Ishikawa (cell line): ENCODE results near the gene C20orf173.

Experiments used
- MAX ChIP-seq: IDR thresholded peaks from 2 replicates; pipeline ENCODE4 v1.6.1; 2012
- RAD21 ChIP-seq: IDR thresholded peaks from 2 replicates; pipeline ENCODE4 v1.6.1; 2012; ENCODE audit warnings: low read depth
- TAF1 ChIP-seq: IDR thresholded peaks from 2 replicates; pipeline ENCODE4 v1.6.1; 2012; ENCODE audit warnings: low read depth, mild to moderate bottlenecking
- TF ChIP-seq, protein P1 (sequence below): IDR thresholded peaks from 2 replicates; pipeline ENCODE4 v1.6.1; 2012
- TF ChIP-seq, protein P2 (sequence below): IDR thresholded peaks from 2 replicates; pipeline ENCODE4 v1.6.1; 2012; ENCODE audit warnings: low read depth, mild to moderate bottlenecking

DNA sequence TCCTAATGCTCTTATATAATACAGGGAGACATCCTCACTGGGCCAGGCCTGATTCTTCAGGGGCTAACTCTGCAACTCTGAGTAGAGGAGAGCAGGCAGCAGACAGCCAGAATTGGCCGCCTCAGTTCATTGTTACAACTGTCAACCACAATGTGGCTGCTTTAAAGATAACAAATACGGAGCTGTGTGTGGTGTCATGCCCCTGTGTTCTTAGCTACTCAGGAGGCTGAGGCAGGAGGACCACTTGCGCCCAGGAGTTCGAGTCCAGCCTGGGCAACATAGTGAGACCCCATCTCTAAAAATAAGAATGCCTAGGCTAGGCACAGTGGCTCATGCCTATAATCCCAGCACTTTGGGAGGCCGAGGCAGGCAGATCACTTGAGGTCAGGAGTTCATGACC is 39.7 kb downstream of the C20orf173 start:
- TF ChIP-seq, protein P1, sequence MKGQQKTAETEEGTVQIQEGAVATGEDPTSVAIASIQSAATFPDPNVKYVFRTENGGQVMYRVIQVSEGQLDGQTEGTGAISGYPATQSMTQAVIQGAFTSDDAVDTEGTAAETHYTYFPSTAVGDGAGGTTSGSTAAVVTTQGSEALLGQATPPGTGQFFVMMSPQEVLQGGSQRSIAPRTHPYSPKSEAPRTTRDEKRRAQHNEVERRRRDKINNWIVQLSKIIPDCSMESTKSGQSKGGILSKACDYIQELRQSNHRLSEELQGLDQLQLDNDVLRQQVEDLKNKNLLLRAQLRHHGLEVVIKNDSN, result no peak
- TF ChIP-seq, protein P2, sequence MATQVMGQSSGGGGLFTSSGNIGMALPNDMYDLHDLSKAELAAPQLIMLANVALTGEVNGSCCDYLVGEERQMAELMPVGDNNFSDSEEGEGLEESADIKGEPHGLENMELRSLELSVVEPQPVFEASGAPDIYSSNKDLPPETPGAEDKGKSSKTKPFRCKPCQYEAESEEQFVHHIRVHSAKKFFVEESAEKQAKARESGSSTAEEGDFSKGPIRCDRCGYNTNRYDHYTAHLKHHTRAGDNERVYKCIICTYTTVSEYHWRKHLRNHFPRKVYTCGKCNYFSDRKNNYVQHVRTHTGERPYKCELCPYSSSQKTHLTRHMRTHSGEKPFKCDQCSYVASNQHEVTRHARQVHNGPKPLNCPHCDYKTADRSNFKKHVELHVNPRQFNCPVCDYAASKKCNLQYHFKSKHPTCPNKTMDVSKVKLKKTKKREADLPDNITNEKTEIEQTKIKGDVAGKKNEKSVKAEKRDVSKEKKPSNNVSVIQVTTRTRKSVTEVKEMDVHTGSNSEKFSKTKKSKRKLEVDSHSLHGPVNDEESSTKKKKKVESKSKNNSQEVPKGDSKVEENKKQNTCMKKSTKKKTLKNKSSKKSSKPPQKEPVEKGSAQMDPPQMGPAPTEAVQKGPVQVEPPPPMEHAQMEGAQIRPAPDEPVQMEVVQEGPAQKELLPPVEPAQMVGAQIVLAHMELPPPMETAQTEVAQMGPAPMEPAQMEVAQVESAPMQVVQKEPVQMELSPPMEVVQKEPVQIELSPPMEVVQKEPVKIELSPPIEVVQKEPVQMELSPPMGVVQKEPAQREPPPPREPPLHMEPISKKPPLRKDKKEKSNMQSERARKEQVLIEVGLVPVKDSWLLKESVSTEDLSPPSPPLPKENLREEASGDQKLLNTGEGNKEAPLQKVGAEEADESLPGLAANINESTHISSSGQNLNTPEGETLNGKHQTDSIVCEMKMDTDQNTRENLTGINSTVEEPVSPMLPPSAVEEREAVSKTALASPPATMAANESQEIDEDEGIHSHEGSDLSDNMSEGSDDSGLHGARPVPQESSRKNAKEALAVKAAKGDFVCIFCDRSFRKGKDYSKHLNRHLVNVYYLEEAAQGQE, result no peak
- no peak for TF ChIP-seq MAX
- TF ChIP-seq TAF1, result no peak
- no peak for TF ChIP-seq RAD21
